Liver (tissue), 3 donors: ENCODE data around the gene DNAH3.

Source experiments
- CTCF ChIP-seq: fragments of 150-350 bp; IDR thresholded peaks from 2 replicates; pipeline ENCODE4 v1.5.1; 2017; ENCODE audit warnings: improper control_type of control experiment, low read depth, low read length; ENCODE audit not compliant: missing input control
- GABPA ChIP-seq, 2 donors: IDR thresholded peaks in 1 of 2; conservative IDR thresholded peaks in 1 of 2; 2 replicates each; pipeline ENCODE4 v1.6.1; 2016; ENCODE audit warnings: antibody characterized with exemption in 2 of 2, mild to moderate bottlenecking in 1 of 2, moderate library complexity in 1 of 2
- HNF4G ChIP-seq: IDR thresholded peaks from 2 replicates; pipeline ENCODE4 v1.6.1; 2016; ENCODE audit warnings: antibody characterized with exemption
- MAX ChIP-seq: IDR thresholded peaks from 2 replicates; pipeline ENCODE4 v1.6.1; 2016; ENCODE audit warnings: antibody characterized with exemption
- RAD21 ChIP-seq, 2 donors: IDR thresholded peaks; 2 replicates each; pipeline ENCODE4 v1.6.1; 2016; ENCODE audit warnings: antibody characterized with exemption in 2 of 2, mild to moderate bottlenecking in 2 of 2
- SP1 ChIP-seq: IDR thresholded peaks from 2 replicates; pipeline ENCODE4 v1.6.1; 2018; ENCODE audit warnings: antibody characterized with exemption, mild to moderate bottlenecking
- YY1 ChIP-seq: IDR thresholded peaks from 2 replicates; pipeline ENCODE4 v1.6.1; 2016; ENCODE audit warnings: antibody characterized with exemption, mild to moderate bottlenecking
- ZBTB33 ChIP-seq: IDR thresholded peaks from 2 replicates; pipeline ENCODE4 v1.6.1; 2016; ENCODE audit warnings: antibody characterized with exemption
- donor health status: healthy.
- donor health status: healthy.

- no peak for TF ChIP-seq YY1
- TF ChIP-seq CTCF: no peak
- no peak for TF ChIP-seq RAD21 (IDR thresholded peaks at IDR 0.05)
- no peak for TF ChIP-seq GABPA (IDR thresholded peaks at IDR 0.05 in 1 of 2, conservative IDR thresholded peaks at IDR 0.05 in 1 of 2)
- TF ChIP-seq SP1: no peak
- TF ChIP-seq MAX: no peak
- no peak for TF ChIP-seq ZBTB33
- TF ChIP-seq HNF4G: no peak
Observed at GRCh38 chr16:20886320-20886719, 264.3 kb downstream of the DNAH3 start.
